ENCODE results near the gene RIOK2.
"Not testable (repeated sequence)": the region's sequence is repeated elsewhere in the genome, so short reads cannot be mapped to it uniquely, and the experiment has no call there.

Gene RIOK2

GRCh38 chr5:97165726-97166125 lies 17.3 kb downstream of the RIOK2 start:
- DNase-seq, result no peak

GRCh38 chr5:97164846-97165245 lies 18.2 kb downstream of the RIOK2 start:
- no peak for DNase-seq

GRCh38 chr5:97163790-97164285 lies 19.2 kb downstream of the RIOK2 start:
- DNase-seq, result no peak

GRCh38 chr5:97163360-97163764 lies 19.7 kb downstream of the RIOK2 start:
- no peak for DNase-seq

GRCh38 chr5:97162045-97162444 lies 21.0 kb downstream of the RIOK2 start:
- no peak for DNase-seq

GRCh38 chr5:97157689-97158088 lies 25.4 kb downstream of the RIOK2 start:
- DNase-seq, result no peak

GRCh38 chr5:97151370-97151769 lies 31.7 kb downstream of the RIOK2 start:
- DNase-seq, result no peak

- no peak for DNase-seq
Measured at GRCh38 chr5:97150401-97150800, 32.6 kb downstream of the RIOK2 start.

- DNase-seq, result no peak
Measured at GRCh38 chr5:97149709-97150108, 33.3 kb downstream of the RIOK2 start.

- DNase-seq, result no peak
Measured at GRCh38 chr5:97148288-97148687, 34.8 kb downstream of the RIOK2 start.

GRCh38 chr5:97143704-97144103 lies 39.3 kb downstream of the RIOK2 start:
- DNase-seq, result no peak

GRCh38 chr5:97142521-97143254 lies 40.4 kb downstream of the RIOK2 start, which contains the start of gene LIX1:
LIX1 (minus strand) TSS chr5:97142611; CDS start chr5:97142576, 35 bp downstream.
- DNase-seq, result no peak

GRCh38 chr5:97141539-97141938 lies 41.5 kb downstream of the RIOK2 start:
- DNase-seq, result no peak

- no peak for DNase-seq
Measured at GRCh38 chr5:97141031-97141430, 42.0 kb downstream of the RIOK2 start.

- not testable (repeated sequence) for DNase-seq
Measured at GRCh38 chr5:97140250-97140649, 42.8 kb downstream of the RIOK2 start.

GRCh38 chr5:97136475-97136874 lies 46.6 kb downstream of the RIOK2 start:
- DNase-seq, result no peak

- DNase-seq, result no peak
Measured at GRCh38 chr5:97135868-97136267, 47.2 kb downstream of the RIOK2 start.

GRCh38 chr5:97134634-97135033 lies 48.4 kb downstream of the RIOK2 start:
- no peak for DNase-seq

GRCh38 chr5:97133101-97133500 lies 49.9 kb downstream of the RIOK2 start:
- no peak for DNase-seq

- no peak for DNase-seq
Measured at GRCh38 chr5:97131921-97132320, 51.1 kb downstream of the RIOK2 start.

- no peak for DNase-seq
Measured at GRCh38 chr5:97131139-97131710, 51.8 kb downstream of the RIOK2 start.

GRCh38 chr5:97127727-97128126 lies 55.3 kb downstream of the RIOK2 start:
- DNase-seq, result no peak

- DNase-seq, result no peak
Measured at GRCh38 chr5:97125125-97125683, 57.8 kb downstream of the RIOK2 start.

- DNase-seq, result no peak
Measured at GRCh38 chr5:97124335-97124734, 58.7 kb downstream of the RIOK2 start.
